IMR-90 (cell line): ENCODE results near the gene TMEM219. TPM values are rescaled to one million over a fixed set of nuclear protein-coding genes. Genes with fewer than 3 reads are reported as not detected.

ENCODE experiments used
- ATAC-seq: fragments of 200-7000 bp; cut with Tn5 transposase; 2 replicates; pipeline ENCODE4 v1.9.1; 2020; ENCODE audit warnings: low read depth, mild to moderate bottlenecking, moderate library complexity
- BruUV-seq: library from RNA; stranded (reverse); fragments of 400-500 nt; replicated peaks from 2 replicates; lab custom pipeline; 2021; lab: Mats Ljungman, UMichigan
- CTCF ChIA-PET: fragments of 300-600 bp; formaldehyde crosslinking; extraction: SDS; loops from one replicate; lab custom pipeline; 2021; ENCODE audit warnings: antibody characterized with exemption; lab: Yijun Ruan, JAX
- POLR2A ChIA-PET: fragments of 300-600 bp; sonication (Branson Sonifier 250); formaldehyde crosslinking; loops from one replicate; lab custom pipeline; 2022; ENCODE audit warnings: antibody characterized with exemption; ENCODE audit not compliant: unreplicated experiment; lab: Charles Lee
- DNase-seq: peaks from one replicate; pipeline ENCODE4 v3.0.0; 2013
- H2AFZ ChIP-seq: replicated peaks from 2 replicates; pipeline ENCODE3; 2013; ENCODE audit warnings: low read length, mild to moderate bottlenecking; ENCODE audit not compliant: poor library complexity
- H2AK5ac ChIP-seq: 2 replicates; pipeline ENCODE4 v1.6.1; 2013; ENCODE audit warnings: low read depth, low read length, inconsistent platforms
- H2AK9ac ChIP-seq: replicated peaks from 2 replicates; pipeline ENCODE3; 2013; ENCODE audit warnings: mild to moderate bottlenecking, low read depth, low read length, moderate library complexity; ENCODE audit not compliant: poor library complexity
- H2BK120ac ChIP-seq: 2 replicates; pipeline ENCODE4 v1.6.1; 2013; ENCODE audit warnings: low read depth, low read length, inconsistent platforms
- H2BK15ac ChIP-seq: 3 replicates; pipeline ENCODE4 v1.6.1; 2013; ENCODE audit warnings: low read depth, low read length, inconsistent platforms
- H2BK20ac ChIP-seq: 2 replicates; pipeline ENCODE4 v1.6.1; 2013; ENCODE audit warnings: low read depth, mild to moderate bottlenecking, inconsistent platforms, low read length, moderate library complexity
- H2BK5ac ChIP-seq: 2 replicates; pipeline ENCODE4 v1.6.1; 2013; ENCODE audit warnings: mild to moderate bottlenecking, low read depth, low read length, inconsistent platforms; ENCODE audit not compliant: poor library complexity, severe bottlenecking
- H3K14ac ChIP-seq: replicated peaks from 2 replicates; pipeline ENCODE4 v1.6.1; 2013; ENCODE audit warnings: low read depth, low read length, inconsistent platforms
- H3K18ac ChIP-seq: 2 replicates; pipeline ENCODE4 v1.6.1; 2013; ENCODE audit warnings: low read depth, low read length, control low read depth
- H3K23ac ChIP-seq: 2 replicates; pipeline ENCODE4 v1.6.1; 2013; ENCODE audit warnings: low read depth, low read length, inconsistent platforms
- H3K27ac ChIP-seq: 2 replicates; pipeline ENCODE4 v1.5.1; 2013; ENCODE audit warnings: mild to moderate bottlenecking, control low read depth, low read length; ENCODE audit not compliant: insufficient read depth
- H3K27me3 ChIP-seq: 2 replicates; pipeline ENCODE4 v1.6.1; 2013; ENCODE audit warnings: low read length; ENCODE audit not compliant: control insufficient read depth, insufficient read depth
- H3K36me3 ChIP-seq: 2 replicates; pipeline ENCODE4 v1.6.1; 2013; ENCODE audit warnings: low read length, mixed read lengths; ENCODE audit not compliant: control insufficient read depth, insufficient read depth
- H3K4ac ChIP-seq: 2 replicates; pipeline ENCODE4 v1.6.1; 2013; ENCODE audit warnings: low read depth, low read length, inconsistent platforms
- H3K4me1 ChIP-seq: 2 replicates; pipeline ENCODE4 v1.6.1; 2013; ENCODE audit warnings: low read length, mixed read lengths; ENCODE audit not compliant: control insufficient read depth, insufficient read depth
- H3K4me2 ChIP-seq: 2 replicates; pipeline ENCODE4 v1.6.1; 2013; ENCODE audit warnings: low read depth, mild to moderate bottlenecking, control low read depth, low read length, moderate library complexity
- H3K4me3 ChIP-seq: 2 replicates; pipeline ENCODE4 v1.5.1; 2013; ENCODE audit warnings: low read depth, mild to moderate bottlenecking, control low read depth, low read length, moderate library complexity; ENCODE audit not compliant: insufficient read depth
- H3K56ac ChIP-seq: 2 replicates; pipeline ENCODE4 v1.6.1; 2013; ENCODE audit warnings: low read length, inconsistent platforms; ENCODE audit not compliant: insufficient read depth; ENCODE audit errors: extremely low read depth
- H3K79me1 ChIP-seq, 2 experiments: 2 replicates each; pipeline ENCODE4 v1.6.1; 2013; ENCODE audit warnings: low read length in 2 of 2, inconsistent platforms in 1 of 2, low read depth in 1 of 2
- H3K9ac ChIP-seq: 2 replicates; pipeline ENCODE4 v1.6.1; 2013; ENCODE audit warnings: low read depth, low read length, control low read depth
- H3K9me1 ChIP-seq: 2 replicates; pipeline ENCODE4 v1.6.1; 2013; ENCODE audit warnings: low read length, inconsistent platforms; ENCODE audit not compliant: insufficient read depth
- H3K9me3 ChIP-seq: 2 replicates; pipeline ENCODE4 v1.6.1; 2013; ENCODE audit warnings: low read length; ENCODE audit not compliant: control insufficient read depth, insufficient read depth
- H4K20me1 ChIP-seq: 2 replicates; pipeline ENCODE4 v1.6.1; 2013; ENCODE audit warnings: low read length, inconsistent platforms; ENCODE audit not compliant: insufficient read depth
- H4K5ac ChIP-seq: 2 replicates; pipeline ENCODE4 v1.6.1; 2013; ENCODE audit warnings: mild to moderate bottlenecking, low read depth, low read length, control low read depth
- H4K8ac ChIP-seq, 2 experiments: 2 replicates each; pipeline ENCODE4 v1.6.1; 2013; ENCODE audit warnings: low read depth in 2 of 2, low read length in 2 of 2, control low read depth in 1 of 2, inconsistent platforms in 1 of 2
- H4K91ac ChIP-seq: 2 replicates; pipeline ENCODE4 v1.6.1; 2013; ENCODE audit warnings: low read depth, low read length, inconsistent platforms; ENCODE audit not compliant: insufficient read depth
- BHLHE40 ChIP-seq: fragments of 150-350 bp; IDR thresholded peaks from 2 replicates; pipeline ENCODE4 v1.6.1; 2016; ENCODE audit warnings: mild to moderate bottlenecking, low read depth, low read length
- CEBPB ChIP-seq: IDR thresholded peaks from 2 replicates; pipeline ENCODE4 v1.6.1; 2012; ENCODE audit warnings: low read depth, low read length, improper control_type of control experiment
- CHD1 ChIP-seq: IDR thresholded peaks from 2 replicates; pipeline ENCODE4 v1.6.1; 2012; ENCODE audit warnings: low read depth, low read length, improper control_type of control experiment
- ELK1 ChIP-seq: fragments of 150-350 bp; IDR thresholded peaks from 2 replicates; pipeline ENCODE4 v1.6.1; 2016; ENCODE audit warnings: low read depth, mild to moderate bottlenecking, low read length, moderate library complexity, borderline replicate concordance
- FOS ChIP-seq: fragments of 150-350 bp; IDR thresholded peaks from 2 replicates; pipeline ENCODE4 v1.6.1; 2016; ENCODE audit warnings: low read depth, low read length
- MAFK ChIP-seq: IDR thresholded peaks from 2 replicates; pipeline ENCODE4 v1.6.1; 2012; ENCODE audit warnings: low read depth, low read length, improper control_type of control experiment
- MAZ ChIP-seq: IDR thresholded peaks from 2 replicates; pipeline ENCODE4 v1.6.1; 2012; ENCODE audit warnings: low read depth, mild to moderate bottlenecking, low read length, improper control_type of control experiment, moderate library complexity, borderline replicate concordance
- MXI1 ChIP-seq: IDR thresholded peaks from 2 replicates; pipeline ENCODE4 v1.6.1; 2012; ENCODE audit warnings: low read depth, mild to moderate bottlenecking, low read length, moderate library complexity, borderline replicate concordance
- NFE2L2 ChIP-seq: fragments of 150-350 bp; IDR thresholded peaks from 2 replicates; pipeline ENCODE4 v1.6.1; 2016; ENCODE audit warnings: low read depth, mild to moderate bottlenecking, low read length
- POLR2A ChIP-seq: IDR thresholded peaks from 2 replicates; pipeline ENCODE4 v1.6.1; 2012; ENCODE audit warnings: mild to moderate bottlenecking, low read depth, low read length
- RAD21 ChIP-seq: IDR thresholded peaks from 2 replicates; pipeline ENCODE4 v1.6.1; 2012; ENCODE audit warnings: low read length, improper control_type of control experiment
- RCOR1 ChIP-seq: IDR thresholded peaks from 2 replicates; pipeline ENCODE4 v1.6.1; 2012; ENCODE audit warnings: mild to moderate bottlenecking, low read length, improper control_type of control experiment; ENCODE audit not compliant: insufficient replicate concordance
- RFX5 ChIP-seq: IDR thresholded peaks from 2 replicates; pipeline ENCODE4 v1.8.0; 2012; ENCODE audit warnings: low read depth, mild to moderate bottlenecking, low read length, moderate library complexity
- SMC3 ChIP-seq: fragments of 150-350 bp; IDR thresholded peaks from 2 replicates; pipeline ENCODE4 v1.6.1; 2016; ENCODE audit warnings: low read depth, mild to moderate bottlenecking, antibody characterized with exemption, low read length, moderate library complexity
- USF2 ChIP-seq: fragments of 150-350 bp; IDR thresholded peaks from 2 replicates; pipeline ENCODE4 v1.6.1; 2017; ENCODE audit warnings: mild to moderate bottlenecking, antibody characterized with exemption, low read length, low read depth
- WGBS, 2 experiments: methylation state at CpG; one replicate each; pipeline versions ENCODE4 v1.1.5 to v1.1.7; 2013; ENCODE audit warnings: missing lambda C conversion rate in 2 of 2; ENCODE audit not compliant: insufficient read length in 1 of 2; ENCODE audit errors: extremely low coverage in 2 of 2; 5-methylcytosine and 5-hydroxymethylcytosine counted together
- dilution Hi-C: fragments of 300-500 bp; cut with HindIII; formaldehyde crosslinking; loops from one replicate; pipeline ENCODE4 v1.14.3; 2018; ENCODE audit warnings: low sequenced_read_pairs; ENCODE audit not compliant: unreplicated experiment
- in situ Hi-C: fragments of 300-500 bp; cut with MboI; formaldehyde crosslinking; loops from 3 replicates; pipeline ENCODE4 v1.14.3; 2019; ENCODE audit warnings: low sequenced_read_pairs, inconsistent platforms, mixed read lengths
- intact Hi-C: fragments of 100-400 bp; cut with micrococcal nuclease; formaldehyde crosslinking; loops from 2 replicates; pipeline ENCODE4 v1.10.0; 2022
- polyA plus RNA-seq, 3 experiments: library from polyadenylated mRNA; depleted of rRNA; stranded (reverse); fragments of >200 nt; gene quantifications; 2 replicates each; pipeline ENCODE4 v1.2.3, GENCODE V29; 2012; ENCODE audit warnings: low replicate concordance in 1 of 3
- total RNA-seq: library from RNA; depleted of rRNA; stranded (reverse); fragments of >200 nt; gene quantifications from 2 replicates; pipeline ENCODE4 v1.2.3, GENCODE V29; 2012
- TF ChIP-seq, protein P1 (sequence below): conservative IDR thresholded peaks from 2 replicates; pipeline ENCODE4 v1.5.1; 2012; ENCODE audit warnings: mild to moderate bottlenecking, low read depth, low read length, improper control_type of control experiment

TMEM219 gene
- total and polyA plus RNA-seq, 2 of the 4 experiments (the other 2 are of a cell fraction), result 47.0 to 95.3 TPM

DNA sequence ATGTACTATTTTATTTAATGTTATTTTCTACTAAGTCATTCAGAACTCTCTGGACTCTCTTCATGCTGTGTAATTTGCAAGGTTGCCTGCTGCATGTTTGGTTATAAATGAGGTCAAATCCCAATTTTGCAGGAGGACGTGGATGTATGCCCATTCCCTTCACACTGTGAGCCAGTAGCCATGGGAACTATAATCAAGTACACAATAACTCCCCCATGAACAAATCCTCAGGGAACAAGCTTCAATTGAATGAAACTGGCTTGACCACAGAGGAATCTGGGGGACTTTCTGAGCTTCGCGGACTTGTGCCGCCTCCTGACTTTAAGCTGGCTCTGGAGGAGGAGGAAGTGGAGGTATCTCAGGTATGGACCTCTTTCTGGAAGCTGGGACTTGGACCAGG lies 21.2 kb upstream of the TMEM219 start:
- no peak overlapping the region for H4K91ac ChIP-seq
- peaks cover 4% of the 10 kb centered on the region for H3K4me1 ChIP-seq
- H2BK5ac ChIP-seq, result no peak overlapping the region
- no peak overlapping the region for H2BK20ac ChIP-seq
- no peak overlapping the region for H3K27ac ChIP-seq
- H2AFZ ChIP-seq, result no peak overlapping the region
- no TSS peak for BruUV-seq
- no peak overlapping the region for H3K4me3 ChIP-seq
- DNase-seq (no peak), ATAC-seq (no peak)
- no peak overlapping the region for H2AK9ac ChIP-seq
- no peak overlapping the region for H2BK15ac ChIP-seq
- no peak overlapping the region for H2BK120ac ChIP-seq
- CTCF ChIA-PET, result no interaction called here
- H3K36me3 ChIP-seq, result no peaks in the 10 kb centered on the region
- H3K4ac ChIP-seq, result no peak overlapping the region
- no peak overlapping the region for H3K4me2 ChIP-seq
- dilution Hi-C loops (no loop called here), intact Hi-C loops (no loop called here), in situ Hi-C loops (no loop called here)
- 0 out of 2 replicates have a peak, but pooled peaks cover 3% of the 10 kb centered on the region for H3K9me1 ChIP-seq
- H3K23ac ChIP-seq, result no peak overlapping the region
- 100% methylated on average over 1 of the region's 4 CpGs; no CpG with 5 or more reads in 1 of the 2 experiments for WGBS, 2 experiments
- POLR2A ChIA-PET, result no interaction called here
- H4K8ac ChIP-seq, result no peak overlapping the region
- H3K14ac ChIP-seq, result no peak overlapping the region
- H4K20me1 ChIP-seq, result no peaks in the 10 kb centered on the region; the same call in 1 of the 2 replicates
- TF ChIP-seq USF2, result no peak
- TF ChIP-seq FOS, result no peak
- TF ChIP-seq RCOR1, result no peak
- TF ChIP-seq ELK1, result no peak
- no peak for TF ChIP-seq CEBPB
- no peak for TF ChIP-seq CHD1
- TF ChIP-seq RAD21, result no peak
- no peak for TF ChIP-seq NFE2L2
- TF ChIP-seq RFX5, result no peak
- no peak for TF ChIP-seq MAFK
- TF ChIP-seq, protein P1, sequence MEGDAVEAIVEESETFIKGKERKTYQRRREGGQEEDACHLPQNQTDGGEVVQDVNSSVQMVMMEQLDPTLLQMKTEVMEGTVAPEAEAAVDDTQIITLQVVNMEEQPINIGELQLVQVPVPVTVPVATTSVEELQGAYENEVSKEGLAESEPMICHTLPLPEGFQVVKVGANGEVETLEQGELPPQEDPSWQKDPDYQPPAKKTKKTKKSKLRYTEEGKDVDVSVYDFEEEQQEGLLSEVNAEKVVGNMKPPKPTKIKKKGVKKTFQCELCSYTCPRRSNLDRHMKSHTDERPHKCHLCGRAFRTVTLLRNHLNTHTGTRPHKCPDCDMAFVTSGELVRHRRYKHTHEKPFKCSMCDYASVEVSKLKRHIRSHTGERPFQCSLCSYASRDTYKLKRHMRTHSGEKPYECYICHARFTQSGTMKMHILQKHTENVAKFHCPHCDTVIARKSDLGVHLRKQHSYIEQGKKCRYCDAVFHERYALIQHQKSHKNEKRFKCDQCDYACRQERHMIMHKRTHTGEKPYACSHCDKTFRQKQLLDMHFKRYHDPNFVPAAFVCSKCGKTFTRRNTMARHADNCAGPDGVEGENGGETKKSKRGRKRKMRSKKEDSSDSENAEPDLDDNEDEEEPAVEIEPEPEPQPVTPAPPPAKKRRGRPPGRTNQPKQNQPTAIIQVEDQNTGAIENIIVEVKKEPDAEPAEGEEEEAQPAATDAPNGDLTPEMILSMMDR, result no peak
- TF ChIP-seq MAZ, result no peak
- TF ChIP-seq MXI1, result no peak
- TF ChIP-seq SMC3, result no peak
- TF ChIP-seq BHLHE40, result no peak
- no peak for TF ChIP-seq POLR2A
- H3K18ac ChIP-seq, result no peak overlapping the region
- H3K56ac ChIP-seq, result no peak overlapping the region
- H3K9me3 ChIP-seq, result 0 out of 2 replicates have a peak, but pooled peaks cover 2% of the 10 kb centered on the region
- no peaks in the 10 kb centered on the region for H3K27me3 ChIP-seq
- H4K5ac ChIP-seq, result no peak overlapping the region
- no peak overlapping the region for H2AK5ac ChIP-seq
- H3K9ac ChIP-seq, result no peak overlapping the region
- H3K79me1 ChIP-seq, result no peaks in the 10 kb centered on the region
